GM18870 (cell line): ENCODE results near the gene MARCHF3.
"Not testable (repeated sequence)": the region's sequence is repeated elsewhere in the genome, so short reads cannot be mapped to it uniquely, and the experiment has no call there.

Experiments used
- ATAC-seq: cut with Tn5 transposase; IDR thresholded peaks from one replicate; pipeline ENCODE4 v1.9.1; 2021; ENCODE audit warnings: moderate library complexity; ENCODE audit not compliant: unreplicated experiment

The MARCHF3 gene

DNA sequence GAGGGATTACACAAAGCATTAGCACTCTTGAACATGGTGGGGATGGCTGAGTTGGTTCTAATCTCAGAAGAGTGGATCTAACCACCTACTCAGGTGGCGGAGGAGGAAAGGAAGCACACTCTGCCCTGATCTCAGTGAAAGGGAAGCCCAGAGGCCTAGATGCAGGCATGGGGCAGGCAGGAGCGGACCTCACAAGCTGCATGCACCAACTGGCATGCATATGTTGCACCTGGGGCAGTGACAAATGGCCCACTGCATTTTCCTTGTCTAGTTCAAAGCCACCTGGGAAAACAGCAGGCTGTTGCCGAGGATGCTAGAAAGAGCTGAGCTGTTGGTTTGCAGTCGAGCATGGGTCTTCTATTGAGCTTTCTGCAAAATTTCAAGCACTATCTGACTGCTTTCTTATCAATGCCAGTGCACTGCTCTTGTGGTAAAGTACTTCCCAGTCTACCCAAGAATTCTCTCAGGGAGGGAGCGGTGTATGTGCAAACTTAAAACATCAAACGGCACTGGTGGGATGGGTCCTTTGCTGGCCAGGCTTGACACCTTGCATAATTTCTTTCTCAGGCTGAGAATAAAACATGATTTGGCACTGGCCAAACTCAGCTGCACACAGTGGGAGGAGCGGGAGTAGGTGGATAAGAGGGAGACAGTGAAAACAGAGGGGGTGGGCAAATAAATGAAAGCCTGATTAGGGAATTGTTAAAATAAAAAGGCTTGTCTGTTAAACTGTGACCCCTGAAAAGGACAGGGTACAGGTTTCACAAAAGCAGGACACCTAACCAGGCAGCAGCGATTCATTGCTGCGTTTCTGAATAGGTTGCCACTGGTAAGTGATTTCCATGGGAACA is 108.9 kb downstream of the MARCHF3 start:
- no peak for ATAC-seq

DNA sequence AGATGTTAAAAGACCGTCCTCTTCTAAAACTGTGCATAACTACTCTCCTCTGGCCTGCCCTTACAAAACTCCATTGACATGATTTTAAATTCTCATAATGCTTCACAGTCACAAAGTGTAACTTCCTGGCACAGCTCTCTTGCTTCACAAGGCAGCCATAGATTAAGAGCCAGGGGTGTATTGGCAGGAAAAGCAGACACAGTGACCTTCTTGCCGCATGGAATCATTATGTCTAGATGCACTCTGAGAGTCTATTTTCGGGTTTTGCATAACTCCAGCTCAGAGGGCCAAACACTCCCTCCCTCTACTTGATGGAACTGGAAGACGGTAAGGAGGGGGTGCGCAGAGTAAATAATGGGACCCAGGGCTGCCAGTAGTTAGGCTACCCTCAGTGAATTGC is 110.1 kb downstream of the MARCHF3 start:
- no peak for ATAC-seq

DNA sequence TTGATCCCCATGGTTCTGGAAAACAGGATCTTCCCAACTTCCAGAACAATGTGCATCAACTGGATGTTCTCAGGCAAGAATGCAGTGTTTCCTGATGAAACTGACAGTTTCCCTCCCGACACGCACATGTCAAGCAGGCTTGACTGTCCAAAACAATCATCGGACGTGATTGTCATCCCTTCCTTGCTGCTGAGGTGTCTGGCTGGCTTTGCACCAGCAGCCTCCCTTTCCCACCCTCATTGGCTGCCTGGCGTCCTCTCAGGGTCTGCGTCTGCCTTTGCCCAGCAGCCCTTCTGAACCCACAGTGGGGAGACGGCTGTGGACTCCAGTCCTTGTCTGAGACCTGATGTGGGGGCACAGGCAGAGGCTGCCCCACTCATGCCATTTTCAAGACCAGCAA is 110.8 kb downstream of the MARCHF3 start:
- ATAC-seq, result no peak

DNA sequence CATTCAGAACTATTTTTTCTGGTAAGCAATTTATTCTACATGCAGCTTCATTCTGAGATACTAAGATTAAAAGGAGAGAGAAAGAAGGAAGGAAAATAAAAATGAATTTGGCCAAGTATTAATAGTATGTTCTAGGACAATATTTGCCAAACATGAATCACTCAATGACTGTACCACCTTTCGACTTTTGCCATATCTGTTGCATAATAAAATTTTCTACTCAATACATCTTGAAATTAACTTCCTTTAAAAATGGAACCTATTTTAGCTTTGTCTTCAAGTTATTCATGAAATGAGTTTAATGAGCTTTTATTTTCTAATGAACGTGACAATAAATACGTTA is 111.8 kb downstream of the MARCHF3 start:
- no peak for ATAC-seq

DNA sequence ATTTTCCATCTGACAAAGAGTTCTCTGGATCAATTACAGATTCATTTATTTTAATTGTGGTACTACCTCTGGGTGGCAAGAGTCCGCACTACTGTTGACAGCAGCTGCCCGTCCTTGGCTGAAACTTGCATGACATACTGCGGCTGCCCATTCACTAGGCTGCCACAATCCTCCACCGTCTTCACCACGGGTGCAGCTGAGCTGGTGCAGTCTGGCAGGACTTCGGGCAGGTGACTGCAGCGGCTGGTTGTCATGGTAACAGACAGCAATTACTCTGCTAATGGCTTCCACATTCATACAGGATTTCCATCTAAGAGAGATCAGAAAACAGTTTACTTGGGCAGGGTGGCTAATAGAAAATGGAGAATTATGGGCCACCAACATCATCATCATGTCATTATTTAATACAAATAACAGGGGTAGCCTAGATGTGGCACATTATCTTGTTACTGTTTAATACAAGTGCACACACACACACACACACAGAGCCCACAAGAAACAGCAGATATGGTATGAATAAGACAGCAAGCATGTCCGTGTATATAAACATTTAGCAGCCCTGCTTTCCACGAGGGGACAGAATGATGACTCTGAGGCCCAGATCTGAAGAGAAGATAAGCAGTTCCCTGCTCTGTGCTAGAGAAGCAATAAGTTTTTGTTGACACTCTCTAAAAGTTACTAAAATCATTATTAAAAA is 112.3 kb downstream of the MARCHF3 start:
- no peak for ATAC-seq

DNA sequence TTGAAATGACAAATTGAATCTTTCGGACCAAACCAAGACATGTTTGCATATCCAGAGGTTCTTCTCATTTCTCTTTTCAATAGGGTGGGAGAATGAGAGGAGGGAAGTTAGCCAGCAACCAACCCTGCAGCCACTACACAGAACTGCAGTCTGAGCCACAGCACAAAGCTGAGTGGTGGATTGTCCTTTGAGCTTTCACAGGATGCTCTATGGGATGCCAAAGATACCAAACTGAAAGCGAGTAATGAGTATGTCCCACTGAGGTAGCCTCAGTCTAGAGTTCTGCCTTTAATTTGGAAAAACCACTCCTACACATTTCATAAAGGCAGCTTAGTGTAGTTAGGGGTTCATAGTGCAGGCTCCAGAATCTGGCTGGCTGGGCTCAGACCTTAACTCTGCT is 114.9 kb downstream of the MARCHF3 start:
- no peak for ATAC-seq

DNA sequence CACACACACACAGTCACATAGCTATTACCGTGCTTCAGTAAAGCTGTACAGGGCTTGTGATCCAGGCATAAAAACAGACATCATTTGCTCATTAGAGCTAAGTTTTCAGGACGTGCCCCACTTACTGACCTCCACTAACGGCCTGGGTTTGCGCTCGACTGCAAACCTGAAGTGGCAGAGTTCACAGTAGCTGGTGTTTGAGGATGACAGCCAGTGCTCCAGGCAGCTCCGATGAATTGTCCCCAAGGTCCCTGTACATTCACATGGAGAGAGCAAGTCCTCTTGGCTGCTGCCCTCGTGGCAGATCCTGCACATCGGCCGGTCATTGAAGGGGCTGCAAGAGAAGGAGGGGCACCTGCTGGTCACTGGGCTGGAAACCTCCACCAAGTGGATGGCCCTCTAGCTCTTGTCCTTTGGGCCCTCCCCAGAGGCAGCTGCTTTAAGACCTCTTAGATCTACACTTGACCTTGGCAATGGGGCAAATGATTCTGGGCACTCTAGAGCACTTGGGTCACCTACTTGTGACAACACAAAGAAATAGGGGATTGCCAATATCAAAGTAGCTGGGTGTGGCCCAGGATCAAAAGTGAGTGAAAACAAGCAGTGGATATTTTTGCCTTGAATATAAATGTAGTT is 115.4 kb downstream of the MARCHF3 start:
- no peak for ATAC-seq

DNA sequence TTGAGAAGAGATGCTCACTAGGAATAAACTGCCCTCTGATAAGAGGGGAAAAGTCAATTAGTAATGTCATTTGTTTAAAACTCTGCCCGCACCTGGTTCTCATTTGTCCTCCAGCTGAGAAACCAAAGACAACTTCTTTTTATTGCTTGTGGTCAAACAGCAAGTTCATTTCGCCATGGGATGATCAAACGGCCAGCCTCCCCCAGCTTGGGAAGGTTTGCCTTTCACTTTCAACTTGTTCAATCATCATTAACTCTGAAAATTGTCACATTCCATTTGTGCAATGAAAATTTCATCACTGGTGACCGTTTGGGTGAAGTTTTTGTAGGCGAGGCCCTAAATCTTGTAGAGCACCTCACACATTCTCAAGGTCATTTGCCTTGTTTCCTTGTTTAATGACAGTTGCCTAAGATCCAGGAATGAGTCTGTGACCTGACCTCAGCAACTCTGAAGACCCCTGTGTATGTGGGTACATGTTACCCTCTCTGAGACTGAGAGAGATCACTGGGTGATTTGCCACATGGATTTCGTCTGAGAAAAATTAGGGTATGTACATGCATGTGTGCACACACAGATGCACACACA is 117.7 kb downstream of the MARCHF3 start:
- ATAC-seq, result no peak

DNA sequence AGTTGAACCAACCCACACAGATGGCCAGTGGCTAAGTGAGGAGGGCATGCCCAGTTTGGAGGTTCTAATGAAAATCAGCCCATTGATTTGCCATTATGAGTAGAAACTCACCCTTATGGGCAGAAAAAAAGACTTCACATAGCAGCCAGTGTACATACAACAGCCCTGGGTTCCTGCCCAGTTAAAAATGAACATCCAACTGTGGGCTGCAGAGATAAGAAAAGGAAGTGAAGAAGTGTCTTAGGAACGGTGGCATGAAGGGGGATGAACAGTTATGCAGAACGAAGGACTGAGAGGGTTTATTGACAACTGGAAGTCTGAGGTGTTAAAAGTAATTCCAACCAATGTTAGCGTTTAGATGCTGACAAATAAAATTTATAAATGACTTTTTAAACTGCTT is 118.4 kb downstream of the MARCHF3 start:
- no peak for ATAC-seq

DNA sequence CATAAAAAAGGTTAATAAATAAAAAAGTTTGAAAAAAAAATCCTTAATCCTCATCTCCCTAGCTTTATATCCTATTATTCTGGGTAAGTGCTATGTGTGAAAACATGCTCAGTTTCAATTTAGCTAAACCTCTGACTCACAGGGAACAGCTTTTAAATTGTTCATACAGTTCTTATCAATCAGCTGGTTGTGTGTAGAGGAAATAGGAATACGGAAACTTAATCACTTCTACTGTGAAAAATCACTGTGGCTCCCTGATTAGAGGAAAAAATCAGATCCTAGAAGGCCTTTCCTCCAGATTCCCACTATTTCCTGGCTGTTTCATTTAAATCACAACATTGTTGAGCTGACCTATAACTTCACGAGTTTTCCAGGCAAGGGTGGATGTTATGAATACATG is 120.5 kb downstream of the MARCHF3 start:
- ATAC-seq, result no peak

DNA sequence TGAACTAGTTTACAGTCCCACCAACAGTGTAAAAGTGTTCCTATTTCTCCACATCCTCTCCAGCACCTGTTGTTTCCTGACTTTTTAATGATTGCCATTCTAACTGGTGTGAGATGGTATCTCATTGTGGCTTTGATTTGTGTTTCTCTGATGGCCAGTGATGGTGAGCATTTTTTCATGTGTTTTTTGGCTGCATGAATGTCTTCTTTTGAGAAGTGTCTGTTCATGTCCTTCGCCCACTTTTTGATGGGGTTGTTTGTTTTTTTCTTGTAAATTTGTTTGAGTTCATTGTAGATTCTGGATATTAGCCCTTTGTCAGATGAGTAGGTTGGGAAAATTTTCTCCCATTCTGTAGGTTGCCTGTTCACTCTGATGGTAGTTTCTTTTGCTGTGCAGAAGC is 126.0 kb downstream of the MARCHF3 start:
- ATAC-seq, result not testable (repeated sequence)

DNA sequence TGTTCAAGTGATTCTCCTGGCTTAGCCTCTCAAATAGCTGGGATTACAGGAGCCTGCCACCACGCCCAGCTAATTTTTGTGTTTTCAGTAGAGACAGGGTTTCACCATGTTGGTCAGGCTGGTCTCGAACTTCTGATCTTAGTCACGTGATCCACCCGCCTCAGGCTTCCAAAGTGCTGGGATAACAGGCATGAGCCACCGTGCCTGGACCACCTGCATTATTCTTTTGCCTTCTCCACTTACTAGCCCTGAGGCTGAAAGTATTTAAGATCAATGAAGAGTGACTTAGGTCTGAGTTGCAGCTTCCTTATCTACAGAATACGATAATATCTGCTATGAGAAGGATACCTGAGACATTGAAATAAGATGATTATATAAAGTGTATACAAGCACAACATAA is 129.6 kb downstream of the MARCHF3 start:
- ATAC-seq, result no peak

DNA sequence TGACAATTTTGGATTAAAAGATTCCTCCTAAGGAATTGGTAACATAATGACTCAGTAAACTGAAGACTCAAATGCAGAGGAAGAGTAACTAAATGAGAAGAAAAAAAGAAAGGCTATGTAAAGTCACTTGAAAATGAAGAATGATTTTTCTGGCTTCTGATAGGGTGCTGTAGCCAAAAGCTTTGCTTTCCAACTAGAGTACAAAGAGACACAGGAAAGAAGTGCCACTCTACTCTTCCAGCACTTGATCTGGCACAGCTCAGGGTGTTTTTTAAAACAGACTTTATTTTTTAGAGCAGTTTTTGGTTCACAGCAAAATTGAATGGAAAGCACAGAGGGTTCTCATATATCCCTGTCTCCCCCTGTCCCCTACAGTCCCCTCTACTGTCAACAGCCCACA is 130.9 kb downstream of the MARCHF3 start:
- ATAC-seq, result no peak

DNA sequence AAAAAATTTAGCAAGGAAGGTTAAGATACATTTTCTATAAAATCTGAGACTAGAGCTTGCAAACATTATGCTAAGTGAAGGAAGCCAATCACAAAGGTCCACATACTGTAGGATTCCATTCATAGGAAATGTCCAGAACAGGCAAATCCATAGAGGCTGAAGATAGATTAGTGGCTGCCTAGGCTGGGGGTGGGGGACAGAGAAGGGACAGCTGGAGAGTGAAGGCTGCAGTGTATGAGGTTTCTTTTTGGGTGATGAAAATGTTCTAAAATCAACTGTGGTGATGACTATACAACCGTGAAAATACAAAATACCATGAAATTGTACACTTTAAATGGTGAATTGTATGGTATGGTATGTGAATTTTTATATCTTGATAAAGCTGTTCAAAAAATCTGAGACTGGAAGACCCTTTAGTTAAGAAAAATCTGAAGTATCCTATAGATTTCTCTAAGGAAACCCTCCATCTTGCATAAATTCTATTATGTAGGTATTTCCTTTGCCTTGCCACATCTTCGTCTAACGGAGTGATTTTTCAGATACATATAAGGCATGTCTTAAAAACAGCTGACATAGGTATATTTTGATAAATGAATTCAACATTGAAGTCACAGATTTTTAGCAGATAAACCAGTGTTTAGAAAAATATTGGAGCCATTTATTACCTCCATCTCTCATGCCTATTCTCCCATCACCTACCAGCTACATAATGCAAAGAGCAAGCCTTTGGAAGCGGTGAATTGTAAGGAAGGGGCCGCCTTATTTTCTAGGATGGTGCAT is 132.3 kb downstream of the MARCHF3 start:
- no peak for ATAC-seq

DNA sequence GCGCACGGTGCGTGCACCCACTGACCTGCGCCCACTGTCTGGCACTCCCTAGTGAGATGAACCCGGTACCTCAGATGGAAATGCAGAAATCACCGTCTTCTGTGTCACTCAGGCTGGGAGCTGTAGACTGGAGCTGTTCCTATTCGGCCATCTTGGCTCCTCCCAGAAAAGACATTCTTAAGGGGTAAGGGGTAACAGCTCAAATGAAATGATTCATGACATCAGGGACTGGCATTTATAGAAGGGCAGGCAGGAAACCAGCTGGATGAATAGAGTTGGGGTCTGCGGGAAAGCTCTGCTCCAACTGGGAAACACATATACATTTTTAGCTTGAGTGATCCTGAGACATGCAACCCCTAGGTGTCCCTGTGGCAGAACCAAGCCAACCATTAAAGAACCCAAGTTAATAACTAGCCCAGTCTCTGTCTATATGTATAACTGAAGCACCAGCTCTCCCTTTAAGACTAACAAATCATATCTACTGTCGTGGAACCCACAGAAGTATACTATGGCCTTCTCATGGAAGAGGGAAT is 134.1 kb downstream of the MARCHF3 start:
- ATAC-seq, result no peak

DNA sequence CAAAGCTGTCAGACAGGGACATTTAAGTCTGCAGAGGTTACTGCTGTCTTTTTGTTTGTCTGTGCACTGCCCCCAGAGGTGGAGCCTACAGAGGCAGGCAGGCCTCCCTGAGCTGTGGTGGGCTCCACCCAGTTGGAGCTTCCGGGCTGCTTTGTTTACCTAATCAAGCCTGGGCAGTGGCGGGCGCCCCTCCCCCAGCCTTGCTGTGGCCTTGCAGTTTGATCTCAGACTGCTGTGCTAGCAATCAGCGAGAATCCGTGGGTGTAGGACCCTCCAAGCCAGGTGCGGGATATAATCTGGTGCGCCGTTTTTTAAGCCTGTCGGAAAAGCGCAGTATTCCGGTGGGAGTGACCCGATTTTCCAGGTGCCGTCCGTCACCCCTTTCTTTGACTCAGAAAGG is 134.6 kb downstream of the MARCHF3 start:
- ATAC-seq, result not testable (repeated sequence)

DNA sequence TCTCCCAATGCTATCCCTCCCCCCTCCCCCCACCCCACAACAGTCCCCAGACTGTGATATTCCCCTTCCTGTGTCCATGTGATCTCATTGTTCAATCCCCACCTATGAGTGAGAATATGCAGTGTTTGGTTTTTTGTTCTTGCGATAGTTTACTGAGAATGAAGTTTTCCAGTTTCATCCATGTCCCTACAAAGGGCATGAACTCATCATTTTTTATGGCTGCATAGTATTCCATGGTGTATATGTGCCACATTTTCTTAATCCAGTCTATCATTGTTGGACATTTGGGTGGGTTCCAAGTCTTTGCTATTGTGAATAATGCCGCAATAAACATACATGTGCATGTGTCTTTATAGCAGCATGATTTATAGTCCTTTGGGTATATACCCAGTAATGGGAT is 139.9 kb downstream of the MARCHF3 start:
- ATAC-seq, result not testable (repeated sequence)

DNA sequence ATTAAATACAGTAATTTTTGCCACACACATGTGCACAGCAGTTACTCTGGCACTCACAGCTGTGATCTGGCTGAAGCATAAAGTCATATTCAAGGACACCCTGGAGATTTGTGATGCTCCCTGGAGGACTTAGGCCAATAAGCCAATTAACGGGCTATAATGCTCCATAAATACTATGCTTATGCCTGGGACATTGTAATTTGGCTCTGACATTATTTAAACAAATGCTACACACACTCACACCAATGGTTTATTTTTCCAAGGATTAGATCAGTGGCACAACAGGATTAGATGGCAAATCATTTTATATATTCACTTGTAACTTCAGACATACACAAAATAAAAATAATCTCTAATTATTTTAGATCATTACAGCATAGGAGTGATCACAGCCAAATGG is 142.2 kb downstream of the MARCHF3 start:
- no peak for ATAC-seq

DNA sequence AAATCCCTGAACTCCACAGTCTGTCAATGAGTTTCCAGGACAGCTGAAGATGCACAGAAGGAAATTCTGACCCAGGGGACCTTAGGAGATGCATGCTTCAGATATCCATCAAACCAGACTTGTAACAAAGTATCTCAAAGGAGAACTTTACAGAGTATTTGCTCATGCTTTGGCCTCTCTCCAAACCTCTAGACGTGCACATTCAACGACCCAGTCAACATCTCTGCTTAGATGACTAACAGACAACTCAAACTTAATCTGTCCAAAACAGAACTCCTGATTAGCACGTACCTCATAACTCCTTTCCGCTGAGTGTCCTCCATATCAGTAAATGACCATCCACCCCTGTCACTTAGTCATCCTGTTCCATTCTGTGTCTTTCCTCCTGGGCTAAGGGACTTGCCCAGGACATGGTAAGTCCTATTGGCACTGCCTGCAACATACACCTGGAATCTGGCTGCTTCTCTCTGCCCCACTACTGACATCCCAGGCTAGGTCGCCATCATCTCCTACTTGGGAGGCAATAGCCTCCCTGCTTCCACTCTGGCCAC is 146.0 kb downstream of the MARCHF3 start:
- ATAC-seq, result no peak

DNA sequence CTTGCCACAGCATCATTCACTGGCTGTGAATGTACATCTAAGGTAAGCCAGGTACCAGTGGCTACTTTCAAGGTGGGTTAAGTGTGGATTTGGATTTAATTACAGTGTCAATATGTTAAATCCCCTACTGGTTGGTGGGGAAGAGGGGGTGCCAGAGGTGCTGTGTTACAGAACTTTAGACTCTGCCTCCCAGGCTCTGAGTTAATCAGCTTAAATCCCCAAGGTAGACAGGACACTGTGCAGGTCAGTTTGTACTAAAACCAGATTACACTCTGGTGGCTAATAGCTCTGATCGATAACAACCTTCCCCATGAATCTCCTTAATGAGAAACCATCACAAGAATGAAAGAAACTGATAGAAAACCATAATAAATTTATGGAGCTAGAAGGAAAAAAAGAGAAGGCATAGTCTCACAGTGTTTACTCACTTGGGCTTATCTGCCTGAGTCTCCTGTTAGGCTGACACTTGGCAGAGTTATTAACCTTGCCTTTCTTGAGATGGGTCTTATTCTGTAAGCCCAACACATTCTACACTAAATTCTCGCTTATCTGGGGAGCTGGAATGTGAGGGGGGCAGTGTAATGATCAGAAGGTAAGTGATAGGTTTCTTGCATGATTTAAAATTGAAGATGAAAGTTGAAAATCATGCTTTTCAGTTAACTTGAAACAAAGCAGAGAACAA is 146.7 kb downstream of the MARCHF3 start:
- ATAC-seq, result no peak
